ENCODE measurements around the gene H2BK1. TPM values are rescaled to one million over a fixed set of nuclear protein-coding genes. Genes with fewer than 3 reads are reported as not detected.

H2BK1 gene
- total RNA-seq, 1 experiment from 2014 or later = not detected

- H3K36me3 ChIP-seq (replicated peaks; ENCODE audit: control insufficient read depth, insufficient read depth, low read length) = no peaks in the 10 kb centered on the region
- peak; percentile 30 for DNase-seq
- H3K27me3 ChIP-seq (ENCODE audit: control insufficient read depth, insufficient read depth, low read length) = no peaks in the 10 kb centered on the region; the same call in 1 of the 2 replicates
- H3K4me3 ChIP-seq (ENCODE audit: insufficient read depth, low read depth, low read length) = no peak overlapping the region
Measured at GRCh38 chr7:151207315-151207714, 3.0 kb downstream of the H2BK1 start.

DNA sequence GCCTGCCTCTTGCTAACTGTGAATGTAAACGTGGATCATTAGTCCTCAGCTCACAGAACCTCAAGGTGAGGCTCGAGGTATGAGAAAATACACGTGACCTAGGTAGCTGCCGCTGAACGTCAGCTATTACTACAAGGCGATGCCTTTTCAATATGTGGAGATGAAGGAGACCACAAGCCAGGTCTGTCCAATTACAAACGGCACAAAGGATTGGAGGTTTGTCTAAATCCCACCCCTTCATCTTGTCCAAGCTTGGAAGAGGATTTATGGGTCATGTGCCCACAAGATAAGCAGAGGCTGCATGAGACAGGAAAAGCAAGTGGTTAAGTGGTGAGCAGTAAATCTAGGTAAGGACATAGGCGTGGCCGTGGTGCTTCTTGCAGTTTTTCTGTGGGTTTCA, 3.4 kb downstream of the H2BK1 start:
- H3K36me3 ChIP-seq (replicated peaks; ENCODE audit: control insufficient read depth, insufficient read depth, low read length) = no peaks in the 10 kb centered on the region
- DNase-seq = no peak
- no peak overlapping the region for H3K4me3 ChIP-seq (ENCODE audit: insufficient read depth, low read depth, low read length)
- H3K27me3 ChIP-seq (ENCODE audit: control insufficient read depth, insufficient read depth, low read length) = no peaks in the 10 kb centered on the region; the same call in 1 of the 2 replicates

GRCh38 chr7:151205730-151206129, 4.6 kb downstream of the H2BK1 start:
- Histone ChIP-seq H3K4me3 (ENCODE audit: insufficient read depth, low read depth, low read length) (no peak overlapping the region), H3K27me3 (ENCODE audit: control insufficient read depth, insufficient read depth, low read length) (no peaks in the 10 kb centered on the region; the same call in 1 of the 2 replicates), H3K36me3 (replicated peaks; ENCODE audit: control insufficient read depth, insufficient read depth, low read length) (no peaks in the 10 kb centered on the region)
- DNase-seq = peak; percentile 44

DNA sequence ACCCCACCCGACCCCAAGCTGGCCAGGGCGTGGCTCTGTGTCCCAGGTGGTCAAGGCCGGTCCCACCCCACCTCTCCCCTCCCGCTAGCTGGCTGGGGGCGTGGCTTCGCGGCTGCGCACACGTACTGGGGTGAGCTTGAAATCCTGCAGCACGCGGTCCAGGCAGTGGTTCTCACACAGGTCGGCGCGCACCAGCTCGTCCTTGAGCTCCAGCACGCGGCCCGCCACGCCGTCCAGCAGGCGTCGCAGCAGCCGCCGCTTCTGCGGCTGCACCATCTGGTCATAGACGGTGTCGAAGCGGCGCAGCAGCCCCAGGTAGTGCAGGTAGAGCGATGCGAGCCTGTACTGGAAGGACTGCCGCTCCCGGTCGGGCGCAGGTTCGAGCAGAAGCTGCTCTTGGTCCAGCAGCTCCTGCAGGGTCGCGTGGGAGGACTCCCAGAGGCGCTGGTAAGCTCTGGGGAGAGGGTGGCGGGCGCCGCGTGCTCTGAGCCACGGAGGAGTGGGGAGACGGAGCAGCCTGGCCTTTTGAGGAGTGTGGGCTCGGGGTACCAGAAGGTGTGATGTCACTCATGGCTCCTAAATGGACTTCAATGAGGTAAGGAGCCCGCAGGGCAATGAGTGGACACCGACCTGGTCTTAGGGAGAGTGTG, 5.8 kb downstream of the H2BK1 start:
- peak; percentile 66 for DNase-seq
- Histone ChIP-seq H3K36me3 (replicated peaks; ENCODE audit: control insufficient read depth, insufficient read depth, low read length) (no peaks in the 10 kb centered on the region), H3K4me3 (ENCODE audit: insufficient read depth, low read depth, low read length) (no peak overlapping the region), H3K27me3 (ENCODE audit: control insufficient read depth, insufficient read depth, low read length) (no peaks in the 10 kb centered on the region; the same call in 1 of the 2 replicates)

DNA sequence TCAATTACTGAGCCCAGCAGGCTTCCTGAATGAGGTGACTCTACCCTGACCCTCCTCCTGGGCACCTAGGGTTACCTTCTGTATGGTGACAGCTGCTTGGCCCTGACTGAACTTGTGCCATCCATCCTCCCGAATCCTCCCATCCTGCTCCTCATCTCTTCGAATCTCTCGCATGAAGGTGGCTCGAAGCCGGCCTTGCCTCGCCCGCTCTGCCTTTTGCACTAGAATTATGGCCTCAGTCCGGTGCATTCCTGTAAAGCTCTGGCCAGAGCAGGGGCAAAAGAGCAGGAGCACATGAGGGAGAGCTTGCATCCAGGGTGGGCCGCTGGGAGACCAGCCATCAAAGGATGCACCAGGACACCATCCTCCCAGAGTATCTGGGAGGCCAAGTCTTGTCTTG, 7.5 kb downstream of the H2BK1 start:
- Histone ChIP-seq H3K27me3 (ENCODE audit: control insufficient read depth, insufficient read depth, low read length) (no peaks in the 10 kb centered on the region; the same call in 1 of the 2 replicates), H3K4me3 (ENCODE audit: insufficient read depth, low read depth, low read length) (no peak overlapping the region), H3K36me3 (replicated peaks; ENCODE audit: control insufficient read depth, insufficient read depth, low read length) (no peaks in the 10 kb centered on the region)
- DNase-seq = peak; percentile 32

DNA sequence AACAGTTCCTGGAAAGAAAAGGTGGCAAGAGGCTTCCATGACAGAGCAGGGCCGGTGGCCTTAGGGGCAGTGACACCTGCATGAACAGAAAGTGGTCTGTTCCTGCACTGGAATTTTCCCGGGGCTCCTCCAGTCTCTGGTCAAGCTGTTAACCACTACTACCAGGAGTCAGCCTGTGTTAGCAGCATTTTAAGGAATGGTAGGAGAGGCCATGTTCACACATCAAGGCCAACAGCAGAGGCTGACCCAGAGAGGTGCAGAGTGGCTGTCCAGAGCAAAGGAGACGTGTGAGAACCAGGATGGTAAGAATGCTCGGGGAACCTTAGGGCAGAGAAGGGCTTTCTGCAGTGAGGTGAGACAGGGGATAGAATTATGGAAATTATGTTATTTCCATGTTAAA, 8.5 kb downstream of the H2BK1 start:
- Histone ChIP-seq H3K27me3 (ENCODE audit: control insufficient read depth, insufficient read depth, low read length) (no peaks in the 10 kb centered on the region; the same call in 1 of the 2 replicates), H3K4me3 (ENCODE audit: insufficient read depth, low read depth, low read length) (no peak overlapping the region)

DNA sequence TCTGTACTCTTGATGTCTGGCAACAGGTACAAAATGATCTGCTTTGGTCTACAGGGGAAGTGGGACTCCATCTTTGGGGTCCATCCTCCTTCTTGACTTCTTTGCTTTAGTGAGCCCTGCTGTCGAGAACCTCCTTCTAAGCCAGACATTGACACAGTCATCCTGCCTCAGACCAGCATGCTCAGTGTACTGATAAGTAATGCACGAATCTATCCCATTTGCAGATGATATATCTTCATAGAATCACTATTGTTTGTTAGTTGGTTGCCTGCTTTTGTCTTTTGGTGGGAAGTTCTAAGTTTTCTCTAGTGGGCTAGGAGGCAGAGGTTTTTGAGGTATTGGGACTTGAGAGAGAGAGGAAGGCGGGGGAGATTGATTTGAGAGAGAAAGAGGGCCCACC, 8.9 kb downstream of the H2BK1 start:
- H3K36me3 ChIP-seq (replicated peaks; ENCODE audit: control insufficient read depth, insufficient read depth, low read length) = no peaks in the 10 kb centered on the region
- H3K27me3 ChIP-seq (ENCODE audit: control insufficient read depth, insufficient read depth, low read length) = no peaks in the 10 kb centered on the region; the same call in 1 of the 2 replicates
- no peak for DNase-seq
- no peak overlapping the region for H3K4me3 ChIP-seq (ENCODE audit: insufficient read depth, low read depth, low read length)

More for the DNA sequence above, 8.5 kb downstream of the H2BK1 start:
- no peaks in the 10 kb centered on the region for H3K36me3 ChIP-seq (replicated peaks; ENCODE audit: control insufficient read depth, insufficient read depth, low read length)
- DNase-seq = peak; percentile 33

- DNase-seq = peak; percentile 79
- Histone ChIP-seq H3K27me3 (ENCODE audit: control insufficient read depth, insufficient read depth, low read length) (no peaks in the 10 kb centered on the region; the same call in 1 of the 2 replicates), H3K4me3 (ENCODE audit: insufficient read depth, low read depth, low read length) (no peak overlapping the region), H3K36me3 (replicated peaks; ENCODE audit: control insufficient read depth, insufficient read depth, low read length) (no peaks in the 10 kb centered on the region)
Measured at GRCh38 chr7:151198945-151199848, 11.1 kb downstream of the H2BK1 start.

DNA sequence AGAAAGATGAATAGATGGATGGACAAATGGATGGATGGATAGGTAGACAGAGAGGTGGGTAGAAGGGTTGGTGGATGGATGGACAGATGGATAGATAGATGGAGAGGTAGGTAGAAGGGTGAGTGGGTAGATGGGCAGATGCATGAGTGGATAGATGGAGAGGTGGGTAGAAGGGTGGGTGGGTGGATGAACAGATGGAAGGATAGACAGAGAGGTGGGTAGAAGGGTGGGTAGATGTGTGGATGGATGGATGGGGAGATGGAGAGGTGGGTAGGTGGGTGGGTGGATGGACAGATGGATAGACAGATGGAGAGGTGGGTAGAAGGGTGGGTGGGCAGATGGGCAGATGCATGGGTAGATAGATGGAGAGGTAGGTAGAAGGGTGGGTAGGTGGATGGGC, 12.4 kb downstream of the H2BK1 start:
- H3K4me3 ChIP-seq (ENCODE audit: insufficient read depth, low read depth, low read length) = no peak overlapping the region
- DNase-seq = no peak
- H3K27me3 ChIP-seq (ENCODE audit: control insufficient read depth, insufficient read depth, low read length) = no peaks in the 10 kb centered on the region; the same call in 1 of the 2 replicates
- H3K36me3 ChIP-seq (replicated peaks; ENCODE audit: control insufficient read depth, insufficient read depth, low read length) = no peaks in the 10 kb centered on the region

DNA sequence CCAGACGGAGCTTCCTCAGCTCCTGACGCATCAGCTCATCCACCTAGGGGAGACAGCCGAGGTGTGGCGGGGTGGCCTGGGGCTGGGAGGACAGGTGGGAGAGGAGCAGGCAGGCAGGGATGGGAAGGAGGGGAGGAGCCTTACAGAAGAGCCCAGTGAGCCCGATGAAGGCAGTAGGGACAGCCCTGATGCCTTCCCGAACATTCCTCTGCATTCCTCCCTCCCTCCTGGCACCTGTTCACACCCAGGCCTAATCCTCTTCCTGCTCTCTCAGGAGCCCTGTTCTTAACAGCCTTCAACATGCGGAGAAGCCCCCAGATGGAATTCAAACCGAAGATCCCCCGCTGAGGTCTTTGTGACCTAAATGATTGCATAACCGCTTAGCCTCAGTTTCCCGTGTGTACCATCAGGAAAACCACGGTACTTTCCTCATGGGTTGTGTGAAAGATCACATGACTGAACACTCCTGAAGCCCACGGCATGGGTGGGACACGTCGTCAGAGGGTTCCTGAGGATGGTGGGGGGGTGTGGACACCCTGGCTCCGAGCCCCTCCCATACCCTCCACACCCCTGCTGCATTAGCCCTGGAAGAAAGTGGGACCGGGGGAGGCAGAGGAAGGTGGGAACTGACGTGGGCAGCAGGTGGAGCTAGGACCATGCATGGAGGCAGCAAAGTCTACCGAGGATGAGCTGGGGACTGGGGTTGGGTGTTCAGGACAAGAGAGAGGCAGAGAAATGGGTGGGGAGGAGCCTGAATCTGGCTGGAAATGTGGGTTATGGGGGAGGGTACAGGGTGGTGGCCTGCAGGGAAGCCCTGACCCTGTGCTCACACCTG, 14.5 kb downstream of the H2BK1 start:
- Histone ChIP-seq H3K27me3 (ENCODE audit: control insufficient read depth, insufficient read depth, low read length) (no peaks in the 10 kb centered on the region; the same call in 1 of the 2 replicates), H3K36me3 (replicated peaks; ENCODE audit: control insufficient read depth, insufficient read depth, low read length) (no peaks in the 10 kb centered on the region), H3K4me3 (ENCODE audit: insufficient read depth, low read depth, low read length) (no peak overlapping the region)
- peak; percentile 85 for DNase-seq

DNA sequence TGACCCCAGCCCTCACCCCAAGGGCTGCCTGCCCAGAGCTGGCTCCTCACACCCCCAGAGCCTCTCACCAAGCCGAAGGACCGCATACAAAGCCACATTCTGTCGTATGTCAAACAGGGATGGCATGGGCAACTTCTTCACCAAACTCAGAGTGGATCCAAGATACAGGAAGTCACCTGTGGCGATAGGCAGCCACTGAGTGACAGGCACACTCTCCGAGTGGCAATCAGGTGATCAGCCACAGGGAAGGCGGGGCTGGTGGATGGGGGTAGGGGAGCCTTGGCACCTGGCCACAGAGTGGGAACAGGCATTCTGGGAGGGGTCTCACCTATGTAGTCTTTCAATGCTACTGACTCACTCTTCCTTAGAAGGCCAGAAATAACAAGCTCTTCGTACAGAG, 16.1 kb downstream of the H2BK1 start:
- no peaks in the 10 kb centered on the region for H3K36me3 ChIP-seq (replicated peaks; ENCODE audit: control insufficient read depth, insufficient read depth, low read length)

DNA sequence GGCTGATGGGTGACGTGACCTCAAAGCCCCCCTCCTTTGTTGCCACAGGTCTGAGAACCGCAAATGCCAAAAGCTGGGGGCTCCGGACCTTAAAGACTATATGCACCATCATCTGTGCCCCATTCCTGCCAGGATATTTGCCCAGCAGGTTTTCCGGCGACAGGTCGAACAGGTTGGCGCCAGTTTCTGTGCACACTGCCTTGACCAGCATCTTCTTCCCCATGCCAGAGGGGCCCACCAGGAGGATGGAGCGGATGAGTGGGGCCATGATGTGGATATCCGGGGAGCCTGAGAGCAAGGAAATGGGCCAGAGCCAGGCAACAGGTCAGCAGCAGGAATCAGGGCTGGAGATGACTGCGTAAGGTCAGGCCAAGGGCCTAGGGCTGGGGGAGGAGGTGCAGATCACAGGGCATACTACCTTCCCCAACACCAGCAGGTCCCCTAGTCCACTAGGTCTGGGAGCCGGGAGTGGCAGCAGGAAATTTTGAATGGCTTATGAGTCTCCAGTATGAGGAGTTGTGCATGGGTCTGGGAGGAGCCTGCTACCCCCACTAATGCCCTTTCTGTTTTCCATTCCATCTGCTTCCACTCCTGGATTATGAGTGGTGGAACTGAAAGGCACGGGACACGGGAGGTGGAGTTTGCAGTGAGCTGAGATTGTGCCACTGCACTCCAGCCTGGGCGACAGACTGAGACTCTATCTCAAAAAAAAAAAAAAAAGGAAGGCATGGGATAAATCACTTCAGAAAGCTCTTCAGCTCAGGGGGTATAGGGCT, 16.9 kb downstream of the H2BK1 start:
- DNase-seq = peak; percentile 26
- no peak overlapping the region for H3K4me3 ChIP-seq (ENCODE audit: insufficient read depth, low read depth, low read length)

More for the DNA sequence above, 16.1 kb downstream of the H2BK1 start:
- Histone ChIP-seq H3K27me3 (ENCODE audit: control insufficient read depth, insufficient read depth, low read length) (peaks cover 3% of the 10 kb centered on the region; the same call in 1 of the 2 replicates), H3K4me3 (ENCODE audit: insufficient read depth, low read depth, low read length) (no peak overlapping the region)
- DNase-seq = peak; percentile 43

DNA sequence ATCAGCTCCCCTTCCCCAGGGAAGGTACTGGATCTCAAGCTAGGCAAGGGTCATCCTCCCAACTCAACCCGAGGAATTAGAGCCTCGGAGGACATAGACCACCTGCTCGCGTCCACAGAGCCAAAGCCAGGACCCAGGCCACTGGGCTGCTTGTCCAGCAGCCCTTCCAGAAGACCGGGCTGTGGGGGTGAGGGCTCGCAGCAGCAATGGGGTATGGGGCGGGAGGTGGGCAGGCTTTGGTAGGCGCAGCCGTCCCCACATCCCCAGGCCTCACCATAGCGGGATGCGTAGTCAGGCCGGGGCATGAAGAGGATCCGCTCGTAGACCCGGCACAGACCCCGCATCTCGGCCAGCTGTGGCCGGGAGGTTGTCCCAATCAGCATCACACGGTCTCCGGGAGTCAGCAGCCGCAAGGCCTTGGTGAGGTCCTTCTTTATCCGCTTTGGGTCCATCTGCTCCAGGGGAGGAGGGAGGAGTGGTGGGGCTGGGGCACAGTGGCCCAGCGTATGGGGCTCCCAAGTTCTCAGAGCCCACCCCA, 18.2 kb downstream of the H2BK1 start:
- peak; percentile 50 for DNase-seq
- H3K36me3 ChIP-seq (replicated peaks; ENCODE audit: control insufficient read depth, insufficient read depth, low read length) = no peaks in the 10 kb centered on the region

More for the DNA sequence above, 16.9 kb downstream of the H2BK1 start:
- Histone ChIP-seq H3K27me3 (ENCODE audit: control insufficient read depth, insufficient read depth, low read length) (peaks cover 3% of the 10 kb centered on the region; the same call in 1 of the 2 replicates), H3K36me3 (replicated peaks; ENCODE audit: control insufficient read depth, insufficient read depth, low read length) (no peaks in the 10 kb centered on the region)

More for the DNA sequence above, 18.2 kb downstream of the H2BK1 start:
- peaks cover 3% of the 10 kb centered on the region; the same call in 1 of the 2 replicates for H3K27me3 ChIP-seq (ENCODE audit: control insufficient read depth, insufficient read depth, low read length)
- no peak overlapping the region for H3K4me3 ChIP-seq (ENCODE audit: insufficient read depth, low read depth, low read length)
